Fibroblast of skin of right quadriceps (primary cell): ENCODE results near the gene MCUB.
"Not testable (repeated sequence)": the region's sequence is repeated elsewhere in the genome, so short reads cannot be mapped to it uniquely, and the experiment has no call there.

ENCODE experiments used
- DNase-seq: peaks from one replicate; pipeline ENCODE4 v3.0.0-alpha.2; 2013

MCUB gene

DNA sequence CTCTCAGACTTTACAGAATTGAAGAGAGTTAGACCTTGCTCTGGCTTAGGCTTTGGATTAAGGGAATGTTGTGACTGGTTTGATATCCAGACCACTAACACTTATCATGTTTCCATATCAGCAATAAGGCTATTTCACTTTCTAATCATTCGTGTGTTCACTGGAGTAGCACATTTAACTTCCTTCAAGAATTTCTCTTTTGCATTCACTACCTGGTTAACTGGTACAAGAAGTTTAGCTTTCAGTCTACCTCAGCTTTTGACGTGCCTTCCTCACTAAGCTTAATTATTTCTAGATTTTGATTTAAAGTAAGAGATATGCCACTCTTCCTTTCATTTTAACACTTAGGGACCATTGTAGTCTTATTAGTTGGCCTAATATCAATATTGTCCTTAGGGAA is 80.6 kb downstream of the MCUB start:
- DNase-seq: no peak

DNA sequence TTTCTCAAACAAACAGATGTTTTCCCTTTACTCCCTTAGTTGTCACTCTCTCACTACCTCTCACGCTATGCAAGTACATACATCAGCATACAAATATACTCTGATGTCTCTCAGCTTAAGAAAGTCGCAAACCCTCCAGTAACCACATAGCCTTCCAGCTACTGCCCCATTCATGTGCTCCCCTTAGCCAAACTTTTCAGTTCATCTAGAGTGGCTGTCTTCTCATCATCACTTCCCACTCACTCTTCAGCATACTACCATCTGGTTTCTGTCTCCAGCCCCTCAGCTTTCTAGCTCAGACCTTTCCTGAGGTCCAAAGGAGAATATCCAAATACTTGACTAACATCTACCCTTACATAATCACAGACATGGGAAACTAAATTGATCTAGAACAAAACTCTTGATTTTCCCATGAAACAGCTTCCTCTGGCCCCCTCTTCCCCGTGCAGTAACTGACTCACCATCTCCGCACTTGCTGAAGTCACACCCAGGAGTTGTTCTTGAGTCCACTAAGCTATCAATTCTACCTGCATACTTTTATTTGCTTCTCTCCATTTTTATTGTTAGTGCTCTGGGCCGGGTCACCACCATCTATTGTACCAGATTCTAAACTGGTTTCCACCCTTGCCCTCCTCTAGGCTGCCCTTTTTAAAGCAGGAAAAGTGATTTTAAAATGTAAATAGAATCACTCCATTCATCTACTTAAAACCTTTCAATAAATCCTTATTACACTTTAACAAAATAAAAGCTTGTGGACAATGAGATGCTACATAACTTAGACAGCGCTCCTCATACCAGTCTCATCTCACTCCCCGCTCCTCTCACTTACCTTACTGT is 86.0 kb downstream of the MCUB start:
- no peak for DNase-seq

DNA sequence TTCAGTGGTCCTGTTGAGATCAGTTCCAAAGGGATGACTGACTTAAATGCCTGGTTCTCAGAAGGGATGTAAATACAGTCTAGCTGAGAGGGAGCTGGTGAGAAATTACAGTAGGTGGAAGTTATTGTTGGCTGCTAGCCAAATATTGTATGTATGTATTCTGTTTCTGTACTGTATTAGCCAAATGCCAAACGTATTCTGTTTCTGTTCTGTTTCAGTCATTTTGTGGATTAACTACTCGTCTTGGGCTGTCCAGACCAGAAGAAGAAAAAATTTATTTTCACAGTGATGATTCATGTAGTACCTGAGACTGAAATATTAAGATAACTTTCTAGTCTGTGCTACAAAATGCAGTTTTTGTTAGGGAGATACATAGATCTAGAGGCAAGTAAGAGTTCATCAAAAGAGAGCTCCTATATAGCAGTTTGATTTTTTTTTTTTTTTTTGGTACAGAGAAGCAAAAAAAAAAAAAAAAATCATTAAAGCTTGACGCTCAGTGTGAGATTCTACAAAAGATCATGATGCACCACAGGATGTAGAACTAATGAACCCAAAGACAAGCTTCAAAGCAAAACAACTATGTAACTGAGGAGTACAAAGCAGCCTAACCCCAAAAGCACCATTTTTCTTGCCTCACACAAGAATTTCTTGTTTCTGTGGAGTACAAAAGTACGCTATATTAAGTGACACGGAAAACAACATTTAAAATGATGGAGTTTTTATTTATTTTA is 88.4 kb downstream of the MCUB start:
- no peak for DNase-seq

DNA sequence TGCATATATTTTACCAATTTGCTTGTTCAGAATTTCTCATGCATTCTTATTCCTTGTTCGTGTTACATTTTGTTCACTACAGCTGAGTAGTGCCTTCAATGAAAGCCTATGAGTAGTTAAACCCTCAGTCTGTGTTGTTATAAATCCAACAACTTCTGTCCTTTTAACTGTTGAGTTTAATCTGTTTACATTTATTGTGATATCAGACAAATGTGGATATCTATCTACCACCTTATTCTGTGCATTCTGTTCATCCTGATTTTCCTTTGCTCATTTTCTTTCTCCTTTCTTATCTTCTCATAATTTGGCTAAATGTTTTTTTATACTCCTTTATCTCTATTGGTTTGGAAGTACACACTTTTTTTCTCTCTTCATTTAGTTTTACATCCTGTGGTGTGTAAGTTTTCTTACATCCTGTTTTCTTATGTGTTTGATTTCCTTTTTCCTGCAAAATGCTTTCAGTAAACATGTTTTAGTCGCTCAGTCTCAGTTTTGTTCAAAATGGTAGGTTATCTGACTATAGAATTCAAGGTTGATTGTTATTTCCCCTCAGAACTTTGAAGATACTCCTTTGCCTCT is 89.0 kb downstream of the MCUB start:
- no peak for DNase-seq

DNA sequence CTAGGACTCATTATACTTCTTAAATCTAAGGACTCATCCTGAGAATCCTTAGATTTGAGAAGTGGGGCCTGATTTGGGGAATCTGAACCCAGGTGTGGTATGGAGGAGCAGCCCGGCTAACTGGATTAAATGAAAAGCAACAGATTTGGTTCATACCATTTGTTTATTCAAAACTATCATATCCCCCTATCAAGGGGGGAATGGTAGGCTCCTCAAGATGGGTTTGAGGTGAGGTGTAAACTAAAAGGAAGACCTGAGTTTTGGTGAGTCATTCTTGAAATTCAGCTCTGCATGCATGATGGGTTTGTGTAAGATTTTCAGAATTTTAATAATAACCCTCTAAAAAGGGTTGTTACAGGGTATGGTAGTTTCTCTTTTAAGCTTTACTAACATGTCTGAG is 89.8 kb downstream of the MCUB start:
- DNase-seq: no peak

DNA sequence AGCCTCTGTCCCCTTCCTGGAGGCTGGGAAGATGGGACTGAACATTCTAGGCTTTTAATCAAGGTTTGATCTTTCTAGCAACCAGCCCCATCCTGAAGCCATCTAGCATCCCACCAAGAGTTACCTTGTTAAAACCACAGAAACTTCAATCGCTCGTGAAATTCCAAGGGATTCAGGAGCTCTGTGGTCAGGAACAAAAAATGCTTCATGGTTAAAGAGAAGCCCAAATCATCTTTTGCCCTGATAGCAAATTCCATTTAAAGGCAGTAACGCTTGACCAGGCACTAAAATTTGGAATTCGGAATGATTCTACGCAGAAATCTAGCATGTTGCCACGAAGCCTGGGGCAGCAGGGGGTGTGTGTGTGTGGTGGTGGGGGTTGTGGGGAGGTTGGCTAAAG is 95.3 kb downstream of the MCUB start:
- no peak for DNase-seq

DNA sequence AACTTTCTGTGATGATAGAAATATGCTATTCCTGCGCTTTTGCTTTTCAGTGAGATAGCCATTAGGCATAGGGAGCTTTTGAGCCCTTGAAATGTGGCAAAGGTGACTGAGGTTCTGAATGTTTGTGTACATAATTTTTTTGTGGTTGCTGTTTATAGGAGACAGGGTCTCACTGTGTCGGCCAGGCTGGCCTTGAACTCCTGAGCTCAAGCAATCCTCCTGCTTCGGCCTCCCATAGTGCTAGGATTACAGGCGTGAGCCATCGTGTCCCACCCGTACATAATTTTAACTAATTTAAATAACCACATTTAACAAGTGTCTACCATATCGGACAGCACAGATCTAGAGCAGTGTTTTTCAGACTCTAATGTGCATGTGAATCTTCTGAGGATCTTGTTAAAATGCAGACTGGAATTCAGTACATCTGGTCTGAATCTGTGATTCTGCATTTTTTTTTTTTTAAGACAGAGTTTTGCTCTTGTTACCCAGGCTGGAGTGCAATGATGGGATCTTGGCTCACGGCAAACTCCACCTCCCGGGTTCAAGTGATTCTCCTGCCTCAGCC is 97.9 kb downstream of the MCUB start:
- DNase-seq: no peak

DNA sequence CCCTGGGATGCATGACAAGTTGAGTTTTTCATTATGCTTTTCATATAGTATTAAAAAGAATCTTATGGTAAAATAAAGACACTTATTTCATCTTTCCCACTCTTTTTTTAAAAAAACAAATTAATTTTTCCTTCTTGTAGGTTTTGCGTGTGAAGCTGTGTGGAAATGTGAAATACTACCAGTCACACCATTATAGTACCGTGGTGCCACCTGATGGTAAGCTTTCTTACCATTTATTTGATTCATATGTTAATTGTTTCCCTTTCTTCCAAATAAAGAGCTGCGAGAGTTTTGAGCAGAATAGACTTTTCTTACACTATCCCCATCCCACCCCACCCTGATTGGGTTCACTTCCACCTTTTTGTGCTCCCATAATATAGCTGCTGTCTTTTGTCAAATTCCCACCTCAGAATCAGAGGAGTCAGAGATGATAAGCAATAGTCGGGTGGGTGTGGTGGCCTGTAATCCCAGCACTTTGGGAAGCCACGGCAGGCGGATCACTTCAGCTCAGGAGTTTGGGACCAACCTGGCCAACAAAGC is 98.9 kb downstream of the MCUB start:
- no peak for DNase-seq

DNA sequence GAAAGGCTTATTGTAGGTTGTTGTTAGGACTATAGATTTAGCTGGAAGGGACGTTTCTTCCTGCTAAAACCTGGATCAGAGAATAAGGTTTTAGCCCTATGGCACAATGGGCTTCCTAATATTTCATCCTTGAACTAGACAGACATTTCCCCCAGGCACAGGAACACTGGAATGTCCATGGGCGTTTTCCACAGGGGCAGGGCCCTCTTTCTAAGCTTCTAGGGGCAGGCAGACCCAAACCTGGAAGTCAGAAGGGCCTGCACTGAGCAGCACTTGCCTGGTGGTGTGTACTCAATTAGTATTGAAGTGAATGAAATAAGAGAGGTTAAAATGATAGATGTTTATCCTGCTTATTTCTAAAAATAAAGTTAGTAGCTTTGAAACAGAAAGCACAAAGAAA is 102.1 kb downstream of the MCUB start:
- no peak for DNase-seq

DNA sequence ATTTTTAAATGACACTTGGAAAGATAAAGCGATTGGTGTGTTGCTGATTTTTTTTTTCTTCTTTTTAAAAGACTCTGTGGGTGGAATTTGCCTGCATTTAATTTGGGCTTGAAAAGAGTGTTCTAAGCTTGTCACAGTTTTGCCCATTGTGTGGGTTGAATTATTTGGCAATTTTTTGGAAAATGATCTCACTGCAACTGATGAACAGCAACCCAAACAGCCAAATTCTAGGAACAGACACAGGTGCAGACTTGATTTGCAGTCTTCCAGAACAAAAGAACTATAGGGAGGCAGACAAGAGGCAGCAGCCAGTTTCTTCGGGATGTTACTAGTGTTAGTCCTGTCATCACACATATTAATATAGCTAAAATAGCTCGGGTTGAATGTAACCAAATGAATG is 102.7 kb downstream of the MCUB start:
- no peak for DNase-seq

DNA sequence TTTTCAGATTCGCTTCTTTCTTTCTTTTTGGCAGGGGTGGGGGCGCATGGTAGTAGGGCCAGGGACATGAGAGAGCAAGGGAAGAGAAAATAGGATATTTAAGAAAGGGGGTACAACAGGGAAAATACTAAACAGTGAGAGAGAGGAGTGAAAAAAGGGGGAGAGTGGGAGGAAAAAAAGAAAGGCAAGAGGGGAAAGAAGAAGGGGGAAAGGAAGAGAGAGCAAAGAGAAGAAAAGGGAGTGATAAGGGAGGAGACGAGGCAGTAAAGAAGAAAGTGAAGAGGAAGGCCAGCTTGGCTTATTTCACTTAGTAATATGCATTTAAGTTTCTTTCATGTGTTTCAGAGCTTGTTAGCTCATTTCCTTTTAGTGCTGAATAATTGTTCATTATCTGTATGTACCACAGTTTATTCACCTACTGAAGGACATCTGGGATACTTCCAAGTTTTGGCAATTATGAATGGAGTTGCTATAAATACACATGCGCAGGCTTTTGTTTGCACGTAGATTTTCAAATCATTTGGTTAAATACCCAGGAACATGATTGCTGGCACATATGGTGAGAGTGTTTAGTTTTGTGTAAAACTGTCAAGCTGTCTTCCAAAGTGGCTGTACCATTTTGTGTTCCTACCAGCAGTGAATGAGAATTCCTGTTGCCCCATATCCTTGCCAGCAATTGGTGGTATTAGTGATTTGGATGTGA is 105.9 kb downstream of the MCUB start:
- no peak for DNase-seq

DNA sequence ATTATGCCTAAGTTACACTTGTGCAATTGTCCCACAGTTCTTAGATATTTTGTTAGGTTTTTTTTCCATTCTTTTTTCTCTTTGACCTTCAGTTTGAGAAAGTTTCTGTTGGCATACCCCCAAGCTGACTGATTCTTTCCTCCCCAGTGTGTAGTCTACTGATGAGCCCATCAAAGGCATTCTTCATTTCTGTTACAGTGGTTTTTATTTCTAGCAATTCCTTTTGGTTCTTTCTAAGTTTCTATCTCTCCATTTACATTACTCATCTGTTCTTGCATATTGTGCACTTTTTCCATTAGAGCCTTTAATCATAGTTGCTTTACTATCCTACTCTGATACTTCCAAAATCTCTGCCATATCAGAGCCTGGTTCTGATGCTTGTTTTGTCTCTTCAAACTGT is 111.3 kb downstream of the MCUB start:
- no peak for DNase-seq

DNA sequence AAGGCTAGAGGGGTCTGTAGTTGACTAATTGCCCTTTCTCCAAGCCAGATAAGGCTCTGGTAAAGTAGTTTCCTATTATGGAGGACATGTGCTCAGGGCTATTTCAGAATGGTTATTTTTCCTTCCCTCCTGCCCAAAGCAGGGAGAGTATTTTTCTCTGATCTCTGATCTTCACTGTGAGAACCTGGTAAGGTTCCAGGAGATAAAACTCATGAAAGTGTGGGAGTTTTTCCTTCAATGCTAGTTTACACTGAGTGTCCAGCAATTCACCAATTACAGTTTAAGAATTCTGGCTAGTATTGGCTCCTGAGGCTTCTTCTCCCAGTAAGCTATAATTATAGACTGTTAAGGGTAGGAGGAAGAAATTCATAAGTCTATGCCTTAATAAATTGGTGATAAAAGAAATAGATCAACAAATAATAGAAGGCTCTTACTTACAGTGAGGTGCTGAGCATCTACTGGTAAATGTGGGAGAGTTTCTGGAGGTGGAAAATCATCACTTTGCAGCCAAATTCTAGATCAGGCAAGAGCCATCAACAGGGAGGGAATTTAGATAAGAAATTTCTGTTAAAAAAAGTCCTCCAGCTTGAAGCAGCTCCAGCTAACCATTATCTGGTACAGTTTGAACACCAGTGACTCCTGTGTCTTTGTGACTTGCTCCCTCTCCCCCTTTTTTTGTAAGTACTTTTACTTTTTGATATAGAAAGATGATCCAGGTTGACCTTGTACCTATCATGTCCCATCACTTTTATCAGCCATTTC is 112.3 kb downstream of the MCUB start:
- no peak for DNase-seq

DNA sequence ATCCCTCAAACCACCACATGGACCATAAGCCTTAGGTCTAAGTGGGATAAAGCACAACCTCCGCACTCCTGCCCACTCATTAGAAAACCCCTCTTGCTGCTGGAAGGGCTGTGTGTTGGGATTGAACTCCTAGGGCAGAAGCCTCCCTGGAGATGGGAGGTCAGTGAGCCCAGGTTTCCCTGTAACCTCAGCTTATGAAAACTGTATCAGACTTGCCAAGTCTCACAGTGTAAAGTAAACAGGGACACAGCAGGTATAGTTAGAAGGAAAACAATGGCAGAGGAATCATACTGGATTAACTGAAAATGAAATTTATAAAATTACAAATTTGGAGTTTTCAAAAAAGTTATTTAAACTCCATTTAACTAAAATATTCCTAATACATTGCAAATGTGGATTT is 113.3 kb downstream of the MCUB start:
- DNase-seq: no peak

DNA sequence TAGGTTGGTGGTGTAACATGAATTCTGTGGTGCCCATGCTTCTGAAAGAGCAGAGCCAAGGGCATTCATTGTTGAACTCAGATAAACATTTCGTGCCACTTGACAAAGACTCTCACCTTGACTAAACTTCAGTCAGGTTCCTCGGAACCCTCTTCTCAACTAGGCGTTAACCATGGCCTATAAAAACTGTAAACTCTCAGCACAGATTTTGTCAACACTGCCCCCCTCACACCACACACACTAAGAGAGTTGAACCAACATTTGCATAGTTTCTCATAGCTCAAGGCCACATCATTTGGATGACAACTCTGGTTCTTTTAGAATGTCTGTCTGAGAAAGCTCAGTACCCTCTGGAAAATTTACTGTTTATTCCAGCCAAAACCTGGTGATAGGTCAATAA is 115.1 kb downstream of the MCUB start:
- DNase-seq: no peak

DNA sequence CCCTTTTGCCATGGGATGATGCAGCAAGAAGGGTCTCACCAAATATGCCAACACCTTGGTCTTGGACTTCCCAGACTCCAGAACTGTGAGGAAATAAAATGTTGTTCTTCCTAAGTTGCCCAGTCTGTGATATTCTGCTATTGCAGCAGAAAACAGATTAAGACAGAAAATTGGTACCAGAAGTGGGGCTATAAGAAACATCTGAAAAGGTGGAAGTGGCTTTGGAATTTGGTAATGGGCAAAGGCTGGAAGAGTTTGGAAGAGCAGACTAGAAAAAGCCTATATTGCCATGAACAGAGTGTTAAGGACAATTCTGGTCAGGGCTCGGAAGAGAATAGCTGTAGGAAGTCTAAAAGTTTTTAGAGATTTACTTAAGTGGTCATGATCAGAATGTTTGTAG is 115.8 kb downstream of the MCUB start:
- DNase-seq: no peak

DNA sequence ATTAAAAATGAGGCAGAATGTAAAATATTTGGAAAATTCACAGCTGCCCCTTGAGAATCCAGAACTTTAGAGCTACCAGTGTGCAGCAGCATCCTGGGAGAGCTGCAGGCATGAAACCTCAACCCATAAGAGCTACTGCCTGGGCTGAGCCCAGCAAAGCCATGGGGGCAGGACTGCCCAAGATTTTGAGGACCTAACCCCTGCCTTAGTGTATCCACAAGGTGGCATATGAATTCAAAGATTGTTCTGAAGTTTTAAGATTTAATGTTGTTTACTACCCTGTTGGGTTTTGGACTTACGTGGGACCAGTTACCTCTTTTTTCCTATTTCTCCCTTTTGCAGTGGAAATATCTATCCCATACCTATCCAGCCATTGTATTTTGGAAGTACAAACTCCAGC is 116.8 kb downstream of the MCUB start:
- DNase-seq: no peak

DNA sequence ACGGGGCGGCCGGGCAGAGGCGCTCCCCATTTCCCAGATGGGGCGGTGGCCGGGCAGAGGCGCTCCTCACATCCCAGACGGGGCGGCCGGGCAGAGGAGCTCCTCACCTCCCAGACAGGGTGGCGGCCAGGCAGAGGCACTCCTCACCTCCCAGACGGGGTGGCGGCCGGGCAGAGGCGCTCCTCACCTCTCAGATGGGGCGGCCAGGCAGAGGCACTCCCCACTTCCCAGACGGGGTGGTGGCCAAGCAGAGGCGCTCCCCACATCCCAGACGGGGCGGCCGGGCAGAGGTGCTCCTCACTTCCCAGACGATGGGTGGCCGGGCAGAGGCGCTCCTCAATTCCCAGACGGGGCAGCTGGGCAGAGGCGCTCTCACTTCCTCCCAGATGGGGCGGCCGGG is 118.4 kb downstream of the MCUB start:
- not testable (repeated sequence) for DNase-seq

DNA sequence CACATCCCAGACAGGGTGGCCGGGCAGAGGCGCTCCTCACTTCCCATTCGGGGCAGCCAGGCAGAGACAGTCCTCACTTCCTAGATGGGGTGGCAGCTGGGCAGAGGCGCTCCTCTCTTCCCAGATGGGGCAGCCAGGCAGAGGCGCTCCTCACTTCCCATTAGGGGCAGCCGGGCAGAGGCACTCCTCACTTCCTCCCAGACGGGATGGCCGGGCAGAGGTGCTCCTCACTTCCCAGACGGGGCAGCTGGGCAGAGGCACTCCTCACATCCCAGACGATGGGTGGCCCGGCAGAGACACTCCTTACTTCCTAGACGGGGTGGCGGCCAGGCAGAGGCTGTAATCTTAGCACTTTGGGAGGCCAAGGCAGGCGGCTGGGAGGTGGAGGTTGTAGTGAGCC is 118.9 kb downstream of the MCUB start:
- DNase-seq: not testable (repeated sequence)

DNA sequence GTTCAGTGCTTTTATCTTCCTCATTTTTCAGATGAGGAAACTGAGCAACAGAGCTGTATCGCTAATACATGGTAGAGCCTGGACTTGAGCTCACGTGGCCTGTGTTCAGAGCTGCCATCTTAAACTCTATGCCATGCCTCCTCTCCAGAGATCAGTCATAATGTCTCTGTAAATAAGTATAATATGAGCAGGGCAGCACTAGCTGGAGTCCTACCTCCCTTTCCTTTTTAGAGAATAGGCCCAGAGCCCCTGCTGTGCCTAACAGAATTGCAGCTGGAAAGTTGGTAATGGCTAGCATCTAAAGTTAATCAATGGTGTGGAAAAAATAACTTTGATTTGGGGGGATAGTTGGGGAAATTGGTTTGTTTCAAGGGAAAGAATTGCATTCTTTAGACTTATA is 122.8 kb downstream of the MCUB start:
- no peak for DNase-seq

DNA sequence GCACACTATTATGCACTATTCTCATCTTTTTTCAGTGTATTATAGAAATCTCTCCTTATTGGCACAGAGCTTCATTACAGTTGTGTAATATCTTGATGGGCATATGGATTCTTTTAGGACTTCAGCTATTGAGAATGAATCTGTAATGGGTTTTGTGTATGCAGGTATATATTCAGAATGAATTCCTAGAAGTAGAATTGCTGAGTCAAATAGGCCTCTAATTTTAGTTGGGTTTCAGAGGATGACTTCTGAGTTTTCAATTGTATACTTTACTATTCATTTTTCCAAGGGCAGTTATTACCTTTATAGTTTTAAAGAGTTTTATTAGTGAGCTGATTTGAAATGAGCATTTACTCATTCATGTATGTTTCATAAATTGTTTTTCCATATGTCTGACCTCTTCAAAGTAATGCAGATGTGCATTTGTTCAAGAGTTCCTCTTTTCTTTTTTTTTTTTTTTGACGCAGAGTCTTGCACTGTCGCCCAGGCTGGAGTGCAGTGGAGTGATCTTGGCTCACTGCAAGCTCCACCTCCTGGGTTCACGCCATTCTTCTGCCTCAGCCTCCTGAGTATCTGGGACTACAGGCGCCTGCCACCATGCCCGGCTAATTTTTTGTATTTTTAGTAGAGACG is 123.7 kb downstream of the MCUB start:
- no peak for DNase-seq

DNA sequence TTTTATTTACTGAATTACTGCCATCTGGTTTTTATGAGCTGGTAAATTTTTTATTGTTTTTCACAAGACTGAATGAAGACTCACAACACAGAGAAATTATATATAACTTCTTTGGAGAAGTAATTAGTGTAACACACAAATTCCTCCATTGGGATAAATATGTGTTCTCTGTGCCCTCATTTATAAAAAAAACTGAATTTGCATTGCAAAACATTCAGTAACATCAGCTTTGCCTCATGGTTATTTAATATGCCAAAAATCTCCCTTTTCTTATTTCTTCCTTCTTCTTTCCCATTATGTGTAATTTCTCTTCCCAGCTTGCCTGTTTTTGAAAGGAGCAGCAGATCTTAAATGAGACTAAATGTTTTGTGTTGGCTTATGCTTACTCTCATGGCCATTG is 124.7 kb downstream of the MCUB start:
- DNase-seq: no peak
